Neuronal stem cell (in vitro differentiated cells): Measurements from ENCODE around the gene PLGRKT.
"Not testable (repeated sequence)": the region's sequence is repeated elsewhere in the genome, so short reads cannot be mapped to it uniquely, and the experiment has no call there.

Source experiments
- DNase-seq: peaks from one replicate; pipeline ENCODE4 v3.0.0-alpha.2; 2013; ENCODE audit warnings: low spot score
- H2AFZ ChIP-seq: one replicate; pipeline ENCODE4 v1.6.1; 2013; ENCODE audit warnings: mild to moderate bottlenecking, low read length, inconsistent platforms
- H2AK5ac ChIP-seq: 2 replicates; pipeline ENCODE4 v1.6.1; 2013; ENCODE audit warnings: low read depth, mild to moderate bottlenecking, inconsistent platforms, low read length, moderate library complexity, mixed read lengths
- H2BK120ac ChIP-seq: 2 replicates; pipeline ENCODE4 v1.6.1; 2013; ENCODE audit warnings: low read depth, mild to moderate bottlenecking, inconsistent platforms, low read length, moderate library complexity, mixed read lengths
- H2BK12ac ChIP-seq: one replicate; pipeline ENCODE4 v1.6.1; 2013; ENCODE audit warnings: low read length, inconsistent platforms
- H2BK15ac ChIP-seq: 2 replicates; pipeline ENCODE4 v1.6.1; 2013; ENCODE audit warnings: mild to moderate bottlenecking, low read length, inconsistent platforms, mixed read lengths
- H2BK5ac ChIP-seq: one replicate; pipeline ENCODE4 v1.6.1; 2013; ENCODE audit warnings: inconsistent platforms, mild to moderate bottlenecking, low read length, moderate library complexity
- H3K14ac ChIP-seq: one replicate; pipeline ENCODE4 v1.6.1; 2013; ENCODE audit warnings: low read length, inconsistent platforms
- H3K18ac ChIP-seq: 2 replicates; pipeline ENCODE4 v1.6.1; 2013; ENCODE audit warnings: low read length, inconsistent platforms
- H3K23ac ChIP-seq: 2 replicates; pipeline ENCODE4 v1.6.1; 2013; ENCODE audit warnings: low read depth, mild to moderate bottlenecking, mixed read lengths, low read length, inconsistent platforms; ENCODE audit not compliant: poor library complexity
- H3K27ac ChIP-seq: replicated peaks from 3 replicates; pipeline ENCODE4 v1.5.1; 2013; ENCODE audit warnings: low read length, inconsistent platforms
- H3K27me3 ChIP-seq, 3 experiments: 2 replicates each; pipeline ENCODE4 v1.6.1; 2013; ENCODE audit warnings: low read length in 3 of 3, mild to moderate bottlenecking in 2 of 3, inconsistent platforms in 1 of 3, low read depth in 1 of 3, mixed read lengths in 1 of 3, moderate library complexity in 1 of 3; ENCODE audit not compliant: control insufficient read depth in 3 of 3, insufficient read depth in 3 of 3
- H3K36me3 ChIP-seq, 2 donors: replicated peaks in 1 of 2; 2 replicates each; pipeline ENCODE4 v1.6.1; 2013; ENCODE audit warnings: low read length in 2 of 2; ENCODE audit not compliant: control insufficient read depth in 2 of 2, insufficient read depth in 2 of 2
- H3K4ac ChIP-seq: 2 replicates; pipeline ENCODE4 v1.6.1; 2013; ENCODE audit warnings: inconsistent platforms, mild to moderate bottlenecking, low read length, moderate library complexity
- H3K4me1 ChIP-seq, 2 donors: 1 replicate in 1 of 2; 2 replicates in 1 of 2; pipeline ENCODE4 v1.6.1; 2013; ENCODE audit warnings: low read length in 2 of 2, low read depth in 1 of 2; ENCODE audit not compliant: control insufficient read depth in 2 of 2, insufficient read depth in 1 of 2
- H3K4me2 ChIP-seq: one replicate; pipeline ENCODE4 v1.6.1; 2013; ENCODE audit warnings: mild to moderate bottlenecking, low read length, inconsistent platforms; ENCODE audit not compliant: insufficient read depth, poor library complexity, severe bottlenecking
- H3K4me3 ChIP-seq, 2 donors: 2 replicates each; pipeline ENCODE4 v1.5.1; 2013; ENCODE audit warnings: low read length in 2 of 2, mild to moderate bottlenecking in 2 of 2, inconsistent platforms in 1 of 2, moderate library complexity in 1 of 2
- H3K79me1 ChIP-seq: one replicate; pipeline ENCODE4 v1.6.1; 2013; ENCODE audit warnings: low read depth, mild to moderate bottlenecking, inconsistent platforms, low read length, moderate library complexity
- H3K9ac ChIP-seq: one replicate; pipeline ENCODE4 v1.6.1; 2013; ENCODE audit warnings: mild to moderate bottlenecking, low read depth, low read length, inconsistent platforms; ENCODE audit not compliant: poor library complexity
- H3K9me3 ChIP-seq, 2 donors: replicated peaks in 1 of 2; 2 replicates each; pipeline versions ENCODE3 to v1.6.1; 2013; ENCODE audit warnings: low read length in 2 of 2, mild to moderate bottlenecking in 2 of 2, inconsistent platforms in 1 of 2, low read depth in 1 of 2, mixed read lengths in 1 of 2, moderate library complexity in 1 of 2; ENCODE audit not compliant: control insufficient read depth in 2 of 2, insufficient read depth in 1 of 2
- H4K8ac ChIP-seq: one replicate; pipeline ENCODE4 v1.6.1; 2013; ENCODE audit warnings: low read depth, mild to moderate bottlenecking, inconsistent platforms, low read length, moderate library complexity
- H4K91ac ChIP-seq: one replicate; pipeline ENCODE4 v1.6.1; 2013; ENCODE audit warnings: low read length, low read depth, mild to moderate bottlenecking, inconsistent platforms; ENCODE audit not compliant: poor library complexity
- WGBS, 2 donors: extraction: QIAGEN DNeasy Blood & Tissue Kit; methylation state at CpG; one replicate each; pipeline ENCODE4 v1.1.7; 2013; ENCODE audit warnings: missing lambda C conversion rate in 2 of 2, mixed read lengths in 1 of 2; ENCODE audit not compliant: insufficient read length in 2 of 2, insufficient replicate concordance in 1 of 2; ENCODE audit errors: extremely low coverage in 2 of 2; 5-methylcytosine and 5-hydroxymethylcytosine counted together

Gene PLGRKT

DNA sequence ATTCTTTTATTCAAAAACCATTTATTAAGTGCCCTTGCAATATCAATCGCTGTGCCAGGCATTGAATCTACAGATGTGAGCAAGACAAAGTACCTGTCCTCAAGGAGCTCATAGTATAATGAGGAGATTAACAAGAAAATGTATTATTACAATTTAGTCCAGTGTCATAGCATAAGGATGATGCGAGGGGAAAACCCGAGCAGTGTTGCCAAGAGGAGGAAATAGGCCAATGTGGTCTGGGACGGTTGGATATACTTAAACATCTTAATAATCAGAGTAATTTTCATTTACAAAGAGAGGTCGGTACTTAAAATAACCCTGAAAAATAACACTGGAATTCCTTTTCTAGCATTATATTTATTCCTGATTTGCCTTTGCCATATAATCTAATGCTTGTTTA is 31.1 kb upstream of the PLGRKT start:
- Histone ChIP-seq H3K9ac (no peak overlapping the region), H3K4me2 (no peak overlapping the region), H2BK120ac (no peak overlapping the region), H2BK12ac (no peak overlapping the region), H2AK5ac (no peak overlapping the region), H3K18ac (no peak overlapping the region), H2BK15ac (no peak overlapping the region), H3K23ac (no peak overlapping the region), H3K4me3 (no peak overlapping the region), H3K79me1 (no peaks in the 10 kb centered on the region), H2AFZ (no peak overlapping the region), H3K27me3 (no peaks in the 10 kb centered on the region), H4K91ac (no peak overlapping the region), H3K9me3 (no peaks in the 10 kb centered on the region), H3K14ac (no peak overlapping the region), H4K8ac (no peak overlapping the region), H2BK5ac (no peak overlapping the region), H3K27ac (no peak overlapping the region), H3K36me3 (no peaks in the 10 kb centered on the region), H3K4ac (no peak overlapping the region), H3K4me1 (no peaks in the 10 kb centered on the region)
- DNase-seq = no peak
- WGBS, 2 donors = no CpG with 5 or more reads among the region's 5 CpGs

DNA sequence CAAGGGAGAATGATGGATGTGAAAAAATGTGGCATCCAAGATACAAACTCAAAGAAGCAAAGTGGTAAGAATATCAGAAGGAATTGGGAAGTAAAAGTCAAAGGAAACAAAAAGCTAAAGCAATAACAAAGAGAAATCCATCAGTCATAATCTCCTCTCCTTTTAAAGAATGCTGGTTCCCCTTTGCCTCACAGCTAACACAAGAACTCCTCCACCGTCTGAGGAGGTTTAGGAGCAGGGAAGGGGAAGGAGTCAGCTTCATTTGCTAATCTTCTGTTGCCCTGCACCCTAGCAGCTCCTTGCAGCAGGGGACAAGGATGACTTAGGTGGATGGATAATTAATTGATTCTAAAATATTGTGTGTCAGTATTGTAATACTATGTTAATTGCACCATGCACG is 29.0 kb upstream of the PLGRKT start:
- H4K8ac ChIP-seq = no peak overlapping the region
- no peak overlapping the region for H3K4ac ChIP-seq
- no peak overlapping the region for H3K18ac ChIP-seq
- H3K27ac ChIP-seq = no peak overlapping the region
- no peaks in the 10 kb centered on the region for H3K79me1 ChIP-seq
- H3K36me3 ChIP-seq = no peaks in the 10 kb centered on the region
- no peaks in the 10 kb centered on the region for H3K4me1 ChIP-seq
- no peak overlapping the region for H2BK15ac ChIP-seq
- DNase-seq = no peak
- no peak overlapping the region for H2BK5ac ChIP-seq
- no peak overlapping the region for H3K4me3 ChIP-seq
- no peak overlapping the region for H2AFZ ChIP-seq
- no peaks in the 10 kb centered on the region for H3K9me3 ChIP-seq
- no peak overlapping the region for H3K14ac ChIP-seq
- H4K91ac ChIP-seq = no peak overlapping the region
- no peak overlapping the region for H2AK5ac ChIP-seq
- no peak overlapping the region for H3K4me2 ChIP-seq
- H2BK12ac ChIP-seq = no peak overlapping the region
- H3K23ac ChIP-seq = no peak overlapping the region
- H3K27me3 ChIP-seq = no peaks in the 10 kb centered on the region
- H3K9ac ChIP-seq = no peak overlapping the region
- no peak overlapping the region for H2BK120ac ChIP-seq
- no CpG with 5 or more reads among the region's 2 CpGs for WGBS, 2 donors

DNA sequence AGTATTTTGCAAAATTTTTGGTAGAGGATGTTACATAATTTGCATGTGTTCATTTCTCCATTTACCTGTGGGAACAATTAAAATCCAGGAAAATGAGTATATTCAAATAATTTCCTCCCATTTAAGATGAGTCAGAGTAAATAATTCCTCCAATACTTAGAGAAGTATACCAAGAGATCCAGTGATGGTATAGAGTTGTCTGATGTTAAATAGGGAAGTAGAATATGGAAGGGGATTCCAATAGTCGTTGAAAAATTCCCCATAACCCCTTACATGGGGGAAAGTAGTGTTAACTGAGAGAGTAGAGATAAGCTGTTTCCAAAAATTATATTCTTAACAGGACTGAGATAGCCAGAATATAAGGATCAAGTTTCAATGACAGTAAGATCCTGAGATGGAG is 28.3 kb upstream of the PLGRKT start:
- Histone ChIP-seq H2BK5ac (no peak overlapping the region), H3K79me1 (no peaks in the 10 kb centered on the region), H4K8ac (no peak overlapping the region), H2AFZ (no peak overlapping the region), H3K23ac (no peak overlapping the region), H2BK15ac (no peak overlapping the region), H3K4me2 (no peak overlapping the region), H3K4ac (no peak overlapping the region), H3K18ac (no peak overlapping the region), H3K27me3 (no peaks in the 10 kb centered on the region), H3K27ac (no peak overlapping the region), H3K4me1 (no peaks in the 10 kb centered on the region), H4K91ac (no peak overlapping the region), H2BK12ac (no peak overlapping the region), H3K9me3 (no peaks in the 10 kb centered on the region), H3K36me3 (no peaks in the 10 kb centered on the region), H3K14ac (no peak overlapping the region), H3K9ac (no peak overlapping the region), H2BK120ac (no peak overlapping the region), H3K4me3 (no peak overlapping the region), H2AK5ac (no peak overlapping the region)
- whole genome bisulfite sequencing, 2 donors = no CpG with 5 or more reads among the region's 1 CpG
- no peak for DNase-seq

DNA sequence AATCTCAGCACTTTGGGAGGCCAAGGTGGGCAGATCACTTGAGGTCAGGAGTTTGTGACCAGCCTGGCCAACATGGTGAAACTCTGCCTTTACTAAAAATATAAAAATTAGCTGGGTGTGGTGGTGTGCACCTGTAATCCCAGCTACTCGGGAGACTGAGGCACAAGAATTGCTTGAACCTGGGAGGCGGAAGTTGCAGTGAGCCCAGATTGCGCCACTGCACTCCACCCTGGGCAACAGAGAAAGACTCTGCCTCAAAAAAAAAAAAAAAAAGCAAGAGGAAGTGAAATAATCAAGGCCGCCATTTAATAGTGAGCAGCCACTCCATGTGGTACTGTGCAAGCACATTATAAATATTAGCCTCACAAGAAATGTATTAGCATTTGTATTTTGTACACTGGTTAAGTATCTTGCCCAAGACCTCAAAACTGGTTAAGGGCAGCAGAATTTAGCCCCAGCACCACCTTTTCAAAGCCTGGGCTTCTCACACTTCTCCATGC is 27.2 kb upstream of the PLGRKT start:
- no CpG with 5 or more reads among the region's 4 CpGs for WGBS, 2 donors
- not testable (repeated sequence) for H3K4ac ChIP-seq, H3K27ac ChIP-seq, H2AFZ ChIP-seq, H4K91ac ChIP-seq, H2BK120ac ChIP-seq, H3K36me3 ChIP-seq, H3K18ac ChIP-seq, H2BK12ac ChIP-seq, H3K14ac ChIP-seq, H2AK5ac ChIP-seq, H3K23ac ChIP-seq, H3K27me3 ChIP-seq, DNase-seq, H3K4me2 ChIP-seq, H2BK5ac ChIP-seq, H4K8ac ChIP-seq, H3K4me3 ChIP-seq, H3K79me1 ChIP-seq, H3K9me3 ChIP-seq, H3K9ac ChIP-seq, H2BK15ac ChIP-seq, H3K4me1 ChIP-seq
